ENCODE data around the gene TIMM10.

DNA sequence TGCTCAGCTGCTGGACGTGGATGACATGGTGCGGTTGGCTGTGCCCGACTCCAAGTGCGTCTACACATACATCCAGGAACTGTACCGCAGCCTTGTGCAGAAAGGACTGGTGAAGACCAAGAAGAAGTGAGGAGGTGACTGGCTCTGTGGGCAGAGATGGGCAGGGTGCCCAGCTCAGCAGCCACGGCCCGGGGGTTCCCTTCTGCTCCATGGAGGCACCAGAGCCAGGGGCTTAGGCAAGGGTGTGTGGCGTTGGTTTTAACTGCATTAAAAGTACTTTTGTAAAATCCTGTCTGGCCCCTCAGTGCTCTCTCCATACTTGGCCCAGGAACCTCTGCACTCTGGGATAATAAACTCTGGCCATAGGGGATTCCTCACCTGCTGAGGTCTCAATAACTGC, 19.4 kb upstream of the TIMM10 start:
- TF ChIP-seq YY1 (IDR thresholded peaks at IDR 0.05; ENCODE audit: insufficient read depth, insufficient read length), result no peak
- no peak for TF ChIP-seq ZNF274 (IDR thresholded peaks at IDR 0.05; ENCODE audit: low read depth, low read length)
- TF ChIP-seq SUZ12 (IDR thresholded peaks at IDR 0.05; ENCODE audit: extremely low read depth, insufficient read depth, insufficient read length), result no peak
